Endothelial cell (in vitro differentiated cells): ENCODE data around the gene SSH2. TPM values are rescaled to one million over a fixed set of nuclear protein-coding genes. Genes with fewer than 3 reads are reported as not detected.

Source experiments
- DNase-seq: peaks from one replicate; pipeline ENCODE4 v3.0.0; 2021; ENCODE audit warnings: low spot score
- H3K27ac Mint-ChIP-seq: one replicate; pipeline ENCODE4 v1.8.0; 2021; ENCODE audit warnings: mixed read lengths, inconsistent platforms; ENCODE audit not compliant: unreplicated experiment
- H3K27me3 Mint-ChIP-seq: one replicate; pipeline ENCODE4 v1.8.0; 2021; ENCODE audit warnings: mild to moderate bottlenecking, moderate library complexity, mixed read lengths, inconsistent platforms; ENCODE audit not compliant: unreplicated experiment
- H3K36me3 Mint-ChIP-seq: one replicate; pipeline ENCODE4 v1.8.0; 2021; ENCODE audit warnings: mild to moderate bottlenecking, low read depth, mixed read lengths, inconsistent platforms; ENCODE audit not compliant: unreplicated experiment
- H3K4me1 Mint-ChIP-seq: one replicate; pipeline ENCODE4 v1.8.0; 2021; ENCODE audit warnings: mild to moderate bottlenecking, mixed read lengths, inconsistent platforms; ENCODE audit not compliant: unreplicated experiment
- H3K4me3 Mint-ChIP-seq: one replicate; pipeline ENCODE4 v1.8.0; 2021; ENCODE audit warnings: mild to moderate bottlenecking, mixed read lengths, inconsistent platforms; ENCODE audit not compliant: unreplicated experiment
- H3K9me3 Mint-ChIP-seq: one replicate; pipeline ENCODE4 v1.8.0; 2021; ENCODE audit warnings: mixed read lengths, inconsistent platforms; ENCODE audit not compliant: unreplicated experiment
- total RNA-seq: library from RNA; stranded (reverse); fragmentation: NEBNext Ultra II Directional; extraction: Animal tissue kit (Norgen Biotek cat#: 25700); gene quantifications from one replicate; pipeline ENCODE4 v1.2.1, GENCODE V29; 2021; ENCODE audit not compliant: unreplicated experiment
- TF ChIP-seq, protein P1 (sequence below): fragments of 200-600 bp; sonication (generic); IDR thresholded peaks from one replicate; pipeline ENCODE4 v1.5.0; 2021; ENCODE audit warnings: antibody characterized with exemption; ENCODE audit not compliant: unreplicated experiment

The SSH2 gene
- total RNA-seq, 1 donor from 2014 or later, result 81.2 TPM

DNA sequence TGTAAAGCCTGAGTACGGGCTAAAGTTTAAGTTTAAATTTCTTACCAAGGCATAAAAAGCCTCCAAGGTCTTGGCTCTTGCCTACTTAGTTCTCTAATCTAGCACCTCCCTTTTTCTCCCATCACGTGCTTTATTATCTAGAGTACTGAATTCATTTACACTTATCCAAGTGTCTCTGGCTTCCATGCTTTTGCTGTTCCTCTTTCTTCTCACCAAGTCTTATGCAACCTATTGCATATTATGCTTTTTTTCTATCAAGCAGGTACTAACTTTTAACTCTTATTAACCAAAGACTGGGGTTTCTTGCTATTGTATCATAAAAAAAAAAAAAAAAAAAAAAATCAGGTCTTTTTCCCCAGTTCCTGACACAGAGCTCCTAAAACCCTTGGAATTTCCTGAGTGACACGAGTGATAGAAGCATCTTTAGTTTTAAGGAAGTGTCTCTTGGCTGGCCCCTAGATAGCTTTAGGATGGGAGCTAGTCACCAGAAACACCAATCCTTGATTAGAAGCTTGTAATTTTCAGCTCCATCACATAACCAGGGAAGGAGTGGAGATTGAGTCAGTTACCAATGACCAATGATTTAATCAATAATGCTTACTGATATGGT is 44.9 kb downstream of the SSH2 start:
- H3K36me3 Mint-ChIP-seq, result no peaks in the 10 kb centered on the region

DNA sequence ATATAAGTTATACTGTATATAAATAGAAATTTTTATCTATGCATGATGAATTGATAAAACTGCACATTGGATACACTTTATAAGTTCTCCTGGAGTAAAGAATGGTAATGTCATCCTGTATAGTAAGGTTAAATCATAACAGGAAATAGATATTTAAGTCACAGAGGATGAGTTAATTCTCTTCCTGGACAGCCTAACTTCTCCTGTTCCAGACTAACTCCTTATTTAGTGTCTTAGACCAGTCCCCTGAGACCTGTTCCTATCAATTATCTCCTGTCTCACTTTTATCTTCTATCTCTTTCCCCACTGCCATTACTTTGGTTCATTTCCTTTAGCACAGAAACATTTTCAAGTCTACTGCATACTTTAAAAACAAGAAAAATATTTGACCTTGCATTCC is 46.5 kb downstream of the SSH2 start:
- TF ChIP-seq, protein P1, sequence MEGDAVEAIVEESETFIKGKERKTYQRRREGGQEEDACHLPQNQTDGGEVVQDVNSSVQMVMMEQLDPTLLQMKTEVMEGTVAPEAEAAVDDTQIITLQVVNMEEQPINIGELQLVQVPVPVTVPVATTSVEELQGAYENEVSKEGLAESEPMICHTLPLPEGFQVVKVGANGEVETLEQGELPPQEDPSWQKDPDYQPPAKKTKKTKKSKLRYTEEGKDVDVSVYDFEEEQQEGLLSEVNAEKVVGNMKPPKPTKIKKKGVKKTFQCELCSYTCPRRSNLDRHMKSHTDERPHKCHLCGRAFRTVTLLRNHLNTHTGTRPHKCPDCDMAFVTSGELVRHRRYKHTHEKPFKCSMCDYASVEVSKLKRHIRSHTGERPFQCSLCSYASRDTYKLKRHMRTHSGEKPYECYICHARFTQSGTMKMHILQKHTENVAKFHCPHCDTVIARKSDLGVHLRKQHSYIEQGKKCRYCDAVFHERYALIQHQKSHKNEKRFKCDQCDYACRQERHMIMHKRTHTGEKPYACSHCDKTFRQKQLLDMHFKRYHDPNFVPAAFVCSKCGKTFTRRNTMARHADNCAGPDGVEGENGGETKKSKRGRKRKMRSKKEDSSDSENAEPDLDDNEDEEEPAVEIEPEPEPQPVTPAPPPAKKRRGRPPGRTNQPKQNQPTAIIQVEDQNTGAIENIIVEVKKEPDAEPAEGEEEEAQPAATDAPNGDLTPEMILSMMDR, result no peak
- Mint-ChIP-seq H3K4me1 (peaks cover 11% of the 10 kb centered on the region), H3K9me3 (no peaks in the 10 kb centered on the region), H3K36me3 (no peaks in the 10 kb centered on the region), H3K27ac (no peak overlapping the region), H3K4me3 (no peak overlapping the region), H3K27me3 (no peaks in the 10 kb centered on the region)
- no peak for DNase-seq

More for the DNA sequence above, 44.9 kb downstream of the SSH2 start:
- Mint-ChIP-seq H3K27ac (no peak overlapping the region), H3K4me1 (peaks cover 11% of the 10 kb centered on the region), H3K4me3 (no peak overlapping the region), H3K9me3 (no peaks in the 10 kb centered on the region), H3K27me3 (no peaks in the 10 kb centered on the region)
- TF ChIP-seq, protein P1, result no peak
- DNase-seq, result no peak

DNA sequence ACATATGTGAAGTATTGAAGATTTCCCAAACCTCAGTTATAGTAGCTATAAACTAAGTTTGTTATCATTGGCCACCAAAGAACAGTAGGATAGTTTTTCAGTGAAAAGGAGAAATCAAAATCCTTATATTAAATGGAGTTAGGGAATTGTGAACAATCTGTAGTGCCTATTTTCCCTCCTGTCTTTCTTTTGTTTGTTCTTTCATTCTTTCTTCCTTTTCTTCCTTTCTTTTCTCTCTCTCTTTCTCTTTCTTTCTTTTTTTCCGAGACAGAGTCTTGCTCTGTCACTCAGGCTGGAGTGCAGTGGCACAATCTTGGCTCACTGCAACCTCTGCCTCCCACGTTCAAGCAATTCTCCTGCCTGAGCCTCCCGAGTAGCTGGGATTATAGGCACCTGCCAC is 48.8 kb downstream of the SSH2 start:
- no peak for DNase-seq
- Mint-ChIP-seq H3K36me3 (no peaks in the 10 kb centered on the region), H3K27me3 (no peaks in the 10 kb centered on the region), H3K4me3 (no peak overlapping the region), H3K4me1 (peaks cover 11% of the 10 kb centered on the region), H3K27ac (no peak overlapping the region), H3K9me3 (no peaks in the 10 kb centered on the region)
- TF ChIP-seq, protein P1, result no peak

DNA sequence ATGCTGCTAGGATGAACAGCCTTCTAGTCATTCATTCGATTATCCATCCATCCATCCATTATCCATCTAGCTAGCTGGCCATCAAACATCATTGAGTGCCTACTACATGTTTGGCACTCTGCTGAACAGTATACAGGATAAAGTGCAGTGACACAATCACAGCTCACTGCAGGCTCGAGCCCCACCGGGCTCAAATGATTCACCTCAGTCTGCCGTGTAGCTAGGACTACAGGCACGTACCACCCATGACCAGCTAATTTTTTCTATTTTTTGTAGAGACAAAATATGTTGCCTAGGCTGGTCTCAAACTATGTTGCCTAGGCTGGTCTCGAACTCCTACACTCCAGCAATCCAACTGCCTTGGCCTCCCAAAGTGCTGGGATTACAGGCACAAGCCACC is 50.0 kb downstream of the SSH2 start:
- H3K27me3 Mint-ChIP-seq, result no peaks in the 10 kb centered on the region

More for the DNA sequence above, 50.0 kb downstream of the SSH2 start:
- Mint-ChIP-seq H3K9me3 (no peaks in the 10 kb centered on the region), H3K4me3 (no peak overlapping the region), H3K27ac (no peak overlapping the region), H3K4me1 (peaks cover 10% of the 10 kb centered on the region), H3K36me3 (no peaks in the 10 kb centered on the region)
- DNase-seq, result no peak
- TF ChIP-seq, protein P1, result no peak
